ENCODE results near the gene TMTC2. TPM values are rescaled to one million over a fixed set of nuclear protein-coding genes. Genes with fewer than 3 reads are reported as not detected.
"Not testable (repeated sequence)": the region's sequence is repeated elsewhere in the genome, so short reads cannot be mapped to it uniquely, and the experiment has no call there.

The TMTC2 gene
- total RNA-seq, 1 donor from 2014 or later, result 3.4 TPM

DNA sequence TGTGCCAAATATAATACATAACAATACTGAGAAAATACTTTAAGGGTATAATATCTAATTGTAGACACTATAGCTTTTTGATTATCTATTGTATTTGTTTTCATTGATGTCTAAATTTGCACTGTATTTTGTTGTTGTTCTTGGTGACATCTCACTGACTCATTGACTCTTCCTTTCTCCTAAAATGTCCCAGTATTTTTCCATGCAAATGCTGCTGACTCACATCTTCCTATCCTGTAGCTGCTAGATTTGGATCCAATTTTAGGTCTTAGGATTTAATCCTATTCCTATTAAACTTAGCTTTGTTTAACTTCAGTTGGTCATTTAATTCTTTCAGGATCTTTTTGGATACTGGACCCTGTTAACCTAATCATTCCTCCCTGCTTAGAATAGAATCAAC, 148.5 kb downstream of the TMTC2 start:
- intact Hi-C loops (cut with micrococcal nuclease), result no loop called here
- no peak for DNase-seq
- peak overlapping the region; percentile 17 for H3K27ac ChIP-seq (replicated peaks)

DNA sequence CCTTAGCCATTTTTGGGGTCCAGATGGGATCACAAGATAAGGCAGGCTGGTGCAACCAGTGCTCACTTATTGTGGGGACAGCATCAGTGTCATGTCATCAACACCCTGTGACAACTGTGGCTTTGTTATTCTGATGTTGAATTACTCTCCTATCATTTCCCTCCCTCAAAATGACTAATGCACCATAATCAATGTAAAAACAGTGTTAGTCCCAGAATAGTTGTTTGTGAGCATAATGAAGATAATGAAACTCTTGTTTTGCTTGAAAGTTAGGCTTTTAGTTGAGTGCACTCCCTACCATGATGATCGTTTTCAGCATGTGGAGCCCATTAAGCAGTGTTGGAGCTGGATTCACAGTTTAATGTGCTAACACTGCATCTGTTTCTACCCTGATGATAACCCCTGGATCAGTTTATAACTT, 151.4 kb downstream of the TMTC2 start:
- DNase-seq, result no peak
- Histone ChIP-seq H3K36me3 (no peaks in the 10 kb centered on the region), H3K4me1 (no peaks in the 10 kb centered on the region), H3K4me3 (no peak overlapping the region), H3K27ac (replicated peaks) (peak overlapping the region; percentile 20), H3K27me3 (ENCODE audit: low read depth) (no peaks in the 10 kb centered on the region), H3K9me3 (replicated peaks) (no peaks in the 10 kb centered on the region)
- TF ChIP-seq, protein P1, sequence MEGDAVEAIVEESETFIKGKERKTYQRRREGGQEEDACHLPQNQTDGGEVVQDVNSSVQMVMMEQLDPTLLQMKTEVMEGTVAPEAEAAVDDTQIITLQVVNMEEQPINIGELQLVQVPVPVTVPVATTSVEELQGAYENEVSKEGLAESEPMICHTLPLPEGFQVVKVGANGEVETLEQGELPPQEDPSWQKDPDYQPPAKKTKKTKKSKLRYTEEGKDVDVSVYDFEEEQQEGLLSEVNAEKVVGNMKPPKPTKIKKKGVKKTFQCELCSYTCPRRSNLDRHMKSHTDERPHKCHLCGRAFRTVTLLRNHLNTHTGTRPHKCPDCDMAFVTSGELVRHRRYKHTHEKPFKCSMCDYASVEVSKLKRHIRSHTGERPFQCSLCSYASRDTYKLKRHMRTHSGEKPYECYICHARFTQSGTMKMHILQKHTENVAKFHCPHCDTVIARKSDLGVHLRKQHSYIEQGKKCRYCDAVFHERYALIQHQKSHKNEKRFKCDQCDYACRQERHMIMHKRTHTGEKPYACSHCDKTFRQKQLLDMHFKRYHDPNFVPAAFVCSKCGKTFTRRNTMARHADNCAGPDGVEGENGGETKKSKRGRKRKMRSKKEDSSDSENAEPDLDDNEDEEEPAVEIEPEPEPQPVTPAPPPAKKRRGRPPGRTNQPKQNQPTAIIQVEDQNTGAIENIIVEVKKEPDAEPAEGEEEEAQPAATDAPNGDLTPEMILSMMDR (IDR thresholded peaks at IDR 0.05; ENCODE audit: borderline replicate concordance), result no peak
- intact Hi-C loops (cut with micrococcal nuclease), result no loop called here

More for the DNA sequence above, 148.5 kb downstream of the TMTC2 start:
- no peaks in the 10 kb centered on the region for H3K4me1 ChIP-seq
- no peaks in the 10 kb centered on the region for H3K27me3 ChIP-seq (ENCODE audit: low read depth)
- H3K4me3 ChIP-seq, result no peak overlapping the region
- no peaks in the 10 kb centered on the region for H3K36me3 ChIP-seq
- no peaks in the 10 kb centered on the region for H3K9me3 ChIP-seq (replicated peaks)
- TF ChIP-seq, protein P1 (IDR thresholded peaks at IDR 0.05; ENCODE audit: borderline replicate concordance), result no peak

DNA sequence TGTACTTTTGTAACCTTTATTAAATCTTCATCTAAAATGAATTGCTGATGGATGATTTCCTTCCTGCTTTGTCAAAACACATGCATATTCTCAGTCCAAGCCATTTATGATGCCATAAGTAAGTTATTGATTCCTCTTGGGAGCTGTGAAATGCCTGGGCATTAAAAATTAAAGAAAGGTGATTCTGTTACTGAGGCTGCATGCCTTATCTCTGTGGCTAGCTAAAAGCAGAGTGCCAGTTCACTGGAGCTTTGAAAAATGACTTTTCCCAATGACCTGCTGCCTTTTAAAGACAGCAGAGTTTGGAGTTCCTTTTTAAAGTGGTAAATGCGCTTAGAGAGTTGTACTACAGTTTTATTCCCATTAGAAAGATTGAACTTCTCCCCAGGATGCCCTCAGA, 152.1 kb downstream of the TMTC2 start:
- no peak for DNase-seq
- Histone ChIP-seq H3K4me3 (no peak overlapping the region), H3K27ac (replicated peaks) (no peak overlapping the region), H3K36me3 (no peaks in the 10 kb centered on the region), H3K27me3 (ENCODE audit: low read depth) (no peaks in the 10 kb centered on the region), H3K4me1 (no peaks in the 10 kb centered on the region), H3K9me3 (replicated peaks) (no peaks in the 10 kb centered on the region)
- intact Hi-C loops (cut with micrococcal nuclease), result no loop called here
- TF ChIP-seq, protein P1 (IDR thresholded peaks at IDR 0.05; ENCODE audit: borderline replicate concordance), result no peak

DNA sequence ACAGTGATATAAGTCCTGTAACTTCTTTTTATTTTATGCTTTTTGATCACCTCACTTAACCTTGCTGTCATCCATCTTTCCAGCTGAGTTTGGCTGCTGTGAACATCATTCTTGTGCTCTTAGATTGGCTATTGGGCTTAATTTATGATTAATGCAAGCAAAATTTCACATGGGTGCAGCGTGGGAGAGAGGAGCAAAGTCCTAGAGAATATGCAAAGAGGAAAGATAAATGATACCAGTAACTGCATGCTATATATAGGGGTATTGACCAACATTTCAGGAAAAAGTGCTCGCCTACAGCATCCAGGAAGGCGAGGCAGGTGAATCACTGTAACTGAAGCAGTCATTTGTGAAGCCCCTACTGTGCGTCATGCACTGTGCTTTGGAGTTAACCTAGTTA, 153.1 kb downstream of the TMTC2 start:
- no peak overlapping the region for H3K4me3 ChIP-seq
- no peaks in the 10 kb centered on the region for H3K4me1 ChIP-seq
- TF ChIP-seq, protein P1 (IDR thresholded peaks at IDR 0.05; ENCODE audit: borderline replicate concordance), result no peak
- intact Hi-C loops (cut with micrococcal nuclease), result no loop called here
- no peaks in the 10 kb centered on the region for H3K9me3 ChIP-seq (replicated peaks)
- H3K36me3 ChIP-seq, result no peaks in the 10 kb centered on the region
- DNase-seq, result no peak
- H3K27ac ChIP-seq (replicated peaks), result no peak overlapping the region
- no peaks in the 10 kb centered on the region for H3K27me3 ChIP-seq (ENCODE audit: low read depth)

DNA sequence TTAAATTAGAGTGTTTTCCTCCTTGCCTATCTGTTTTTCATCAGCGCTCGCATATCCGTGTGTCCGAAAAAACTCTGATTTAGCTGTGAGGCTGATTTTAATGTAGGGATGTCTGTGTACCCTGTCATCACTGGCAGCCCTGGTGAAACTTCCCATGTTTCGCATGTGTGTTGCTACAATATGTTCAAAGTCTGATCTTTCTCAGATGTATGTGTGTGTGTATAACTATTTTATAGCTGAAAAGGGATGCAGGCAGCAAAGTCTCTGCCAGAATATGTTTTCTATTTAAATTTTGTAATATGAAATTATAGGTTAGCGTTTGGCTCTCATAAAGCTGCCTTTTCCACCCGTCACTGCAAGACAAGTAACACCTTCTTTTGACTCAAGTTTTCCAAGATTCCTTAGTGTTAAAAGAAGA, 154.8 kb downstream of the TMTC2 start:
- H3K9me3 ChIP-seq (replicated peaks), result no peaks in the 10 kb centered on the region
- H3K36me3 ChIP-seq, result no peaks in the 10 kb centered on the region
- no peak for DNase-seq
- intact Hi-C loops (cut with micrococcal nuclease), result no loop called here
- no peaks in the 10 kb centered on the region for H3K27me3 ChIP-seq (ENCODE audit: low read depth)
- H3K27ac ChIP-seq (replicated peaks), result no peak overlapping the region
- no peaks in the 10 kb centered on the region for H3K4me1 ChIP-seq
- TF ChIP-seq, protein P1 (IDR thresholded peaks at IDR 0.05; ENCODE audit: borderline replicate concordance), result no peak
- H3K4me3 ChIP-seq, result no peak overlapping the region

DNA sequence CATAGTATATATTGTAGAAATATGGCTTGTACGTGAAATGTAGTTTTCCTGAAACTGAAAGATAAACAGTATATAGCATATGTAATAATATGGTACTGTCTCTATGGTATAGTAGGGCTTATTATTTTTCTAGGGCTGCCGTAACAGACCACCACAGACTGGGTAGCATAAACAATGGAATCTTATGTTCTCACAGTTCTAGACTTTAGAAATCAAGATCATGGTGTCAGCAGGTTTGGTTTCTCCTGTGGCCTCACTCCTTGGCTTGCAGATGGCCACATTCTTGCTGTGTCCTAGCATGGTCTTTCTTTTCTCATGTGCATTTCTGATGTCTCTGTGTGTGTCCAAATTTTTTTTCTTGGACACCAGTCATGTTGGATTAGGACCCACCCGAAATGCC, 155.8 kb downstream of the TMTC2 start:
- Histone ChIP-seq H3K4me3 (no peak overlapping the region), H3K36me3 (no peaks in the 10 kb centered on the region), H3K4me1 (no peaks in the 10 kb centered on the region), H3K9me3 (replicated peaks) (no peaks in the 10 kb centered on the region), H3K27me3 (ENCODE audit: low read depth) (no peaks in the 10 kb centered on the region), H3K27ac (replicated peaks) (no peak overlapping the region)
- DNase-seq, result no peak
- TF ChIP-seq, protein P1 (IDR thresholded peaks at IDR 0.05; ENCODE audit: borderline replicate concordance), result no peak
- intact Hi-C loops (cut with micrococcal nuclease), result no loop called here

DNA sequence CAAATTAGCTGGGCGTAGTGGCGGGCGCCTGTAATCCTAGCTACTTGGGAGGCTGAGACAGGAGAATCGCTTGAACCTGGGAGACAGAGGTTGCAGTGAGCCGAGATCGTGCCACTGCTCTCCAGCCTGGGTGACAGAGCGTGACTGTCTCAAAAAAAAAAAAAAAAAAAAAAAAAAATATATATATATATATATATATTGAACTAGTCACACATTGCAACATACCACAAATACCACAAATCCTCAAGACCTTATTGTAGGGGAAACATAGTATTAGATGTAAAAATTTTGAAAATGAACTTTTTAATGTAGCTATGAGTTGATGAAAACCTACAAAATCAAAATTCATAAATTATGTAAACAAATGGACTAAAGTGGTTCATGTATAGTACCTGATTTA, 158.4 kb downstream of the TMTC2 start:
- H3K27ac ChIP-seq (replicated peaks); H3K4me1 ChIP-seq; intact Hi-C loops (cut with micrococcal nuclease); H3K36me3 ChIP-seq; H3K27me3 ChIP-seq (ENCODE audit: low read depth); H3K9me3 ChIP-seq (replicated peaks); DNase-seq; H3K4me3 ChIP-seq: not testable (repeated sequence)

Measured in left ventricle myocardium inferior (tissue), 1 donor.